ENCODE measurements around the gene SETD7. TPM values are rescaled to one million over a fixed set of nuclear protein-coding genes. Genes with fewer than 3 reads are reported as not detected.

Gene SETD7
- total and polyA plus RNA-seq, 2 donors (not counting 1 experiment from before 2014, with no cell fraction given) = 5.1 to 13.0 TPM

GRCh38 chr4:139534287-139534950 is 21.6 kb downstream of the SETD7 start:
- WGBS (ENCODE audit: insufficient coverage) = 96% methylated on average over 4 of the region's 9 CpGs
- Histone ChIP-seq H3K4me2 (replicated peaks; ENCODE audit: low read depth, low read length, poor library complexity, severe bottlenecking) (no peak overlapping the region), H4K20me1 (ENCODE audit: control insufficient read depth, insufficient read depth, low read length, poor library complexity, severe bottlenecking) (no peaks in the 10 kb centered on the region), H3K4me3 (ENCODE audit: control extremely low read depth in 1 of 5, extremely low read depth in 1 of 5, insufficient read depth in 1 of 5, low read depth in 2 of 5, low read length in 4 of 5) (no peak overlapping the region), H3K36me3 (replicated peaks in 1 of 2; ENCODE audit: control extremely low read depth in 1 of 2, control insufficient read depth in 1 of 2, extremely low read depth in 1 of 2, insufficient read depth in 2 of 2, low read length in 1 of 2) (no peaks in the 10 kb centered on the region), H3K27ac (ENCODE audit: low read length in 2 of 2) (no peak overlapping the region), H2AFZ (ENCODE audit: insufficient read depth, low read depth, low read length, poor library complexity, severe bottlenecking) (no peak overlapping the region), H3K9me3 (ENCODE audit: control extremely low read depth in 1 of 3, control insufficient read depth in 2 of 3, insufficient read depth in 1 of 3, low read length in 2 of 3) (no peaks in the 10 kb centered on the region), H3K27me3 (replicated peaks in 1 of 4; ENCODE audit: control extremely low read depth in 1 of 4, control insufficient read depth in 3 of 4, insufficient read depth in 4 of 4, low read length in 3 of 4) (no peaks in the 10 kb centered on the region), H3K79me2 (ENCODE audit: control insufficient read depth, insufficient read depth, low read length) (no peaks in the 10 kb centered on the region), H3K9ac (ENCODE audit: low read length) (no peak overlapping the region), H3K4me1 (ENCODE audit: control insufficient read depth in 2 of 2, insufficient read depth in 2 of 2, low read length in 2 of 2) (no peaks in the 10 kb centered on the region)
- no peaks in the 10 kb centered on the region for H3K9me3 Mint-ChIP-seq (ENCODE audit: insufficient read depth)
- POLR2A ChIA-PET = no interaction called here
- H3K4me1 Mint-ChIP-seq = peaks cover 3% of the 10 kb centered on the region
- CTCF ChIA-PET = interaction anchor here (1.0 to 6.0 kb wide), 2 partner anchors 504 to 505 kb away, joined by 4 to 61 read pairs; no protein-coding TSS in a partner anchor
- no peaks in the 10 kb centered on the region for H3K27me3 Mint-ChIP-seq
- TF ChIP-seq CTCF (IDR thresholded peaks at IDR 0.05) = no peak
- no peak for TF ChIP-seq EZH2 (IDR thresholded peaks at IDR 0.05; ENCODE audit: borderline replicate concordance, insufficient read depth, low read depth, low read length, poor library complexity, severe bottlenecking)
- H3K27ac Mint-ChIP-seq = no peak overlapping the region
- no peak overlapping the region for H3K4me3 Mint-ChIP-seq
- DNase-seq (no peak), ATAC-seq (ENCODE audit: low read depth) (no peak)
- intact Hi-C loops (cut with micrococcal nuclease) = loop anchor here (5.0 kb wide), 1 partner anchor 437 kb away; no protein-coding TSS in a partner anchor

DNA sequence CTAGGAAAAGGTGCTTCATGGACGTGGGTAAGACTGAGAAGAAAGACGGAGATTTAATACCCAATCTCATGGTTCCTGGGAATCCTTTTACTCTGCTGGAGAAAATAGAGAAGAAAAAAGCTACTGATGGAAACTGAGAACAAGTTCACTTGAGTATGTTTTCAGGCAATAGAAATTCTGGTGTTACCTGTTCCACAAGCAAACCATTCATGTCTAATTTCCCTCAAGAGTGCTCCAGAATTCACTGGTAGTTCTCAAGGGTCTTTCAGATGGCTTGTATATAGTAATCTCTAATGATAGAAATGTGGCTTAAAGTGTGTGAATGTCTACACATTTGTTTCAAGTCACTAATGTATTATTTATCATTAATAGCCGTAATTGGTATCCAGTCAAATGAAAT is 22.5 kb downstream of the SETD7 start:
- Mint-ChIP-seq H3K9me3 (ENCODE audit: insufficient read depth) (no peaks in the 10 kb centered on the region), H3K4me3 (no peak overlapping the region), H3K4me1 (peaks cover 3% of the 10 kb centered on the region), H3K27me3 (no peaks in the 10 kb centered on the region), H3K27ac (no peak overlapping the region)
- no peaks in the 10 kb centered on the region for H3K27me3 ChIP-seq (replicated peaks in 1 of 4; ENCODE audit: control extremely low read depth in 1 of 4, control insufficient read depth in 3 of 4, insufficient read depth in 4 of 4, low read length in 3 of 4)
- no peaks in the 10 kb centered on the region for H3K9me3 ChIP-seq (ENCODE audit: control extremely low read depth in 1 of 3, control insufficient read depth in 2 of 3, insufficient read depth in 1 of 3, low read length in 2 of 3)
- intact Hi-C loops (cut with micrococcal nuclease) = loop anchor here (5.0 kb wide), 1 partner anchor 436 kb away; no protein-coding TSS in a partner anchor
- ChIA-PET CTCF (interaction anchor here (1.3 to 6.0 kb wide), 3 partner anchors 11 to 504 kb away, joined by 3 to 61 read pairs (median 9); no protein-coding TSS in a partner anchor), POLR2A (no interaction called here)
- ATAC-seq (ENCODE audit: low read depth) (no peak), DNase-seq (no peak)
- no peaks in the 10 kb centered on the region for H3K4me1 ChIP-seq (ENCODE audit: control insufficient read depth in 2 of 2, insufficient read depth in 2 of 2, low read length in 2 of 2)
- H3K4me2 ChIP-seq (replicated peaks; ENCODE audit: low read depth, low read length, poor library complexity, severe bottlenecking) = no peak overlapping the region
- TF ChIP-seq EZH2 (IDR thresholded peaks at IDR 0.05; ENCODE audit: borderline replicate concordance, insufficient read depth, low read depth, low read length, poor library complexity, severe bottlenecking) (no peak), CTCF (IDR thresholded peaks at IDR 0.05) (no peak)
- H3K36me3 ChIP-seq (replicated peaks in 1 of 2; ENCODE audit: control extremely low read depth in 1 of 2, control insufficient read depth in 1 of 2, extremely low read depth in 1 of 2, insufficient read depth in 2 of 2, low read length in 1 of 2) = peaks cover 0 to 7% of the 10 kb centered on the region in 2 experiments
- H4K20me1 ChIP-seq (ENCODE audit: control insufficient read depth, insufficient read depth, low read length, poor library complexity, severe bottlenecking) = no peaks in the 10 kb centered on the region
- H3K4me3 ChIP-seq (ENCODE audit: control extremely low read depth in 1 of 5, extremely low read depth in 1 of 5, insufficient read depth in 1 of 5, low read depth in 2 of 5, low read length in 4 of 5) = no peak overlapping the region
- H2AFZ ChIP-seq (ENCODE audit: insufficient read depth, low read depth, low read length, poor library complexity, severe bottlenecking) = no peak overlapping the region
- H3K9ac ChIP-seq (ENCODE audit: low read length) = no peak overlapping the region
- no peak overlapping the region for H3K27ac ChIP-seq (ENCODE audit: low read length in 2 of 2)
- no peaks in the 10 kb centered on the region for H3K79me2 ChIP-seq (ENCODE audit: control insufficient read depth, insufficient read depth, low read length)
- 50% methylated on average over 2 of the region's 3 CpGs for WGBS (ENCODE audit: insufficient coverage)

Data from B cell (primary cell).